Suprapubic skin (tissue), 4 donors: ENCODE data around the gene UNC5B. TPM values are rescaled to one million over a fixed set of nuclear protein-coding genes. Genes with fewer than 3 reads are reported as not detected.

Experiments
- DNase-seq, 2 donors: peaks; one replicate each; pipeline ENCODE4 v3.0.0-alpha.2; 2019; ENCODE audit warnings: low spot score in 2 of 2
- H3K27ac ChIP-seq: fragments of 200-600 bp; sonication (generic); one replicate; pipeline ENCODE4 v1.5.1; 2019
- H3K27me3 ChIP-seq: fragments of 200-600 bp; sonication (generic); one replicate; pipeline ENCODE4 v1.5.1; 2019
- H3K36me3 ChIP-seq: fragments of 200-600 bp; sonication (generic); one replicate; pipeline ENCODE4 v1.5.1; 2019
- H3K4me1 ChIP-seq: fragments of 200-600 bp; sonication (generic); one replicate; pipeline ENCODE4 v1.5.1; 2019
- H3K4me3 ChIP-seq: fragments of 200-600 bp; sonication (generic); one replicate; pipeline ENCODE4 v1.5.1; 2019; ENCODE audit warnings: mild to moderate bottlenecking
- H3K9me3 ChIP-seq: fragments of 200-600 bp; sonication (generic); one replicate; pipeline ENCODE4 v1.5.1; 2019
- CTCF ChIP-seq, 2 donors: fragments of 200-600 bp in 1 of 2; fragments of 450-650 bp in 1 of 2; sonication (generic) in 1 of 2; IDR thresholded peaks; one replicate each; pipeline ENCODE4 v1.5.1; 2016 to 2019; ENCODE audit warnings: antibody characterized with exemption in 2 of 2, mild to moderate bottlenecking in 1 of 2, moderate library complexity in 1 of 2
- EP300 ChIP-seq: sonication (generic); formaldehyde crosslinking; IDR thresholded peaks from one replicate; pipeline ENCODE4 v1.6.1; 2017; ENCODE audit warnings: antibody characterized with exemption
- POLR2A ChIP-seq, 2 donors: fragments of 450-650 bp; IDR thresholded peaks; one replicate each; pipeline ENCODE4 v1.6.1; 2017; ENCODE audit warnings: antibody characterized with exemption in 2 of 2, mild to moderate bottlenecking in 2 of 2, moderate library complexity in 2 of 2
- POLR2AphosphoS5 ChIP-seq, 3 donors: sonication (generic); formaldehyde crosslinking; IDR thresholded peaks; one replicate each; pipeline ENCODE4 v1.6.1; 2017; ENCODE audit warnings: antibody characterized with exemption in 3 of 3
- WGBS: methylation state at CpG from one replicate; pipeline ENCODE4 v1.1.5; 2018; 5-methylcytosine and 5-hydroxymethylcytosine counted together
- total RNA-seq, 4 donors: library from RNA; depleted of rRNA; stranded (reverse); fragments of >200 nt; gene quantifications; one replicate each; pipeline ENCODE4 v1.1.0, GENCODE V29; 2016

UNC5B gene
- total RNA-seq, 4 donors from 2014 or later: 7.2 to 45.7 (median 14.7) TPM

- Histone ChIP-seq H3K4me1 (peaks cover 53% of the 10 kb centered on the region), H3K4me3 (no peak overlapping the region), H3K27ac (no peak overlapping the region), H3K27me3 (no peaks in the 10 kb centered on the region), H3K9me3 (no peaks in the 10 kb centered on the region), H3K36me3 (no peaks in the 10 kb centered on the region)
- WGBS: 92% methylated on average over 11 of the region's 11 CpGs
- TF ChIP-seq POLR2A (IDR thresholded peaks at IDR 0.05) (no peak), CTCF (IDR thresholded peaks at IDR 0.05) (no peak), EP300 (no peak), POLR2AphosphoS5 (IDR thresholded peaks at IDR 0.05) (no peak)
- no peak for DNase-seq
These were observed 25.7 kb downstream of the UNC5B start for GRCh38 chr10:71237843-71238623.

GRCh38 chr10:71238626-71239025 is 26.3 kb downstream of the UNC5B start:
- H3K4me1 ChIP-seq: peaks cover 53% of the 10 kb centered on the region

GRCh38 chr10:71239131-71239915 is 27.0 kb downstream of the UNC5B start:
- Histone ChIP-seq H3K9me3 (no peaks in the 10 kb centered on the region), H3K27ac (no peak overlapping the region), H3K4me1 (peaks cover 53% of the 10 kb centered on the region), H3K36me3 (no peaks in the 10 kb centered on the region), H3K4me3 (no peak overlapping the region), H3K27me3 (no peaks in the 10 kb centered on the region)
- WGBS: 89% methylated on average over 9 of the region's 13 CpGs
- TF ChIP-seq EP300: no peak
- TF ChIP-seq CTCF (IDR thresholded peaks at IDR 0.05): no peak
- no peak for TF ChIP-seq POLR2A (IDR thresholded peaks at IDR 0.05)
- TF ChIP-seq POLR2AphosphoS5 (IDR thresholded peaks at IDR 0.05): no peak
- no peak for DNase-seq

More at GRCh38 chr10:71238626-71239025, 26.3 kb downstream of the UNC5B start:
- no peak overlapping the region for H3K27ac ChIP-seq
- no peaks in the 10 kb centered on the region for H3K27me3 ChIP-seq
- no peaks in the 10 kb centered on the region for H3K36me3 ChIP-seq
- no peak overlapping the region for H3K4me3 ChIP-seq
- no peak for DNase-seq
- no peaks in the 10 kb centered on the region for H3K9me3 ChIP-seq
- 80% methylated on average over 3 of the region's 4 CpGs for WGBS
- no peak for TF ChIP-seq CTCF (IDR thresholded peaks at IDR 0.05)
- TF ChIP-seq POLR2AphosphoS5 (IDR thresholded peaks at IDR 0.05): no peak
- TF ChIP-seq EP300: no peak
- TF ChIP-seq POLR2A (IDR thresholded peaks at IDR 0.05): no peak

- TF ChIP-seq EP300: no peak
- no peak for TF ChIP-seq CTCF (IDR thresholded peaks at IDR 0.05)
- TF ChIP-seq POLR2AphosphoS5 (IDR thresholded peaks at IDR 0.05): no peak
- TF ChIP-seq POLR2A (IDR thresholded peaks at IDR 0.05): no peak
- H3K4me1 ChIP-seq: peaks cover 56% of the 10 kb centered on the region
- H3K9me3 ChIP-seq: no peaks in the 10 kb centered on the region
- H3K27me3 ChIP-seq: no peaks in the 10 kb centered on the region
- WGBS: 82% methylated on average over 20 of the region's 22 CpGs
- H3K4me3 ChIP-seq: no peak overlapping the region
- H3K27ac ChIP-seq: no peak overlapping the region
- H3K36me3 ChIP-seq: no peaks in the 10 kb centered on the region
- DNase-seq: no peak
These were observed 27.8 kb downstream of the UNC5B start for GRCh38 chr10:71239946-71240795.
